Measurements from ENCODE around the gene MED14.

Gene MED14

DNA sequence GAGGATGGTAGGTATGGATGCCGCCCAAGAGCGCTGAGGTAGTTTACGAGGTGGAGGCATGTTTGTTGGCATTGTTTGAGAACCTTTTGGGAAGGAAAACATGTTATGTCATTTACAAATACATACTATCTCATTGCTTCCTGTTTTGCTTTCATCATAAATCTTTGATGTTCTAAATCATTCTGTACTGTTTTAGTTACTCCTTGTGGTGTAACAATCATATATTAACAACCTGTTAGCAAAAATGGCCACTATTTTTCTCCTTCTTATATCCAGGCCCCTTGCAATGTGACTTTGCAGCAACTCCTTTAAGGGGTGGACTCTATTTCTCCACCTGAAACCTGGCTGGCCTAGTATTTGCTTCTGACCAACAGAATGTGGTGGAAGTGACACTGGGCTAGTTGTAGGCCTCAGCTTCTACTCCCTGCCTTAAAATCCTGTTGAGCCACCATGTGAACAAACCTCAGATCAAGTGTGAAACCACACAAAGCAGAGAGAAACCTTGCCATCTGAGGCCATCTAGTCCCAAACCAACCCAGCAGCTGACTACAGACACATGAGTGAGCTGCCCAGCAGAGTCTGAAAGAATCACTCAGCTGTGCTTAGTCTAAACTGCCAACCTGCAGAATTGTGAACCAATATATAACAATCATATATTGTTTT, 72.1 kb downstream of the MED14 start:
- no peak for DNase-seq

DNA sequence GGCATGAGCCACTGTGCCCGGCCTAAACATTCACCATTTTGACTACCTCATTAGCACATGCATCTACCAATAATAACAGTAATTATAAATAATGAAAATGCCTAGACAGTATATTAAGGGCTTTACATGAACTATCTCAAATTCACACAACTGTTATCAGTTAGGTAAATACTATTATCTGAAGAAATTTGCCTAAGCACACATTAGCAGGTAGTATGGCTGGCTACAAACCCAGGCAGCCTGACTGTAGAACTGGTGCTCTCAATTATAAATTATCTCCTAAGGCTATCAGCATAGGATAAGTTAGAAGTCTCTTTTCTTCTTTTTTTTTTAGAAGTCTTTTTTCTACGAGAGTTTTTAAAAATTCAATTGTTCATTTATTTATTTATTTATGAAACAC, 73.9 kb downstream of the MED14 start:
- no peak for DNase-seq

DNA sequence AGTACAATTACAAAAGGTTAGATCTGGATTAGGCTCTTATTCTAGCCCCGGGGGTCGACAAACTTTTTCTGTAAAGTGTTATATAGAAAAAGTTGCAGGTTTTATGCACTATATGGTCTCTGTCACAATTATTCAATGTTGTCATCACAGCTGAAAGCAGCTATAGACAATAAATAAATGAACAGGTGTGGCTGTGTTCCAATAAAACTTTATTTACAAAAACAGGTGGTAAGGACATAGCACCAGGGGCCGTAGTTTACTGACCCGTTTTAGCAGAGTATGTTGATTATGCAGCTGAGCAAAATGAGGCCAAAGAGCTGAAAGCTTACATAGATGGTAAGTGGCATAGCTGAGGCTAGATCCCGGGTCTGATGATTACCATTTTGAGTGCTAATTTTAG, 75.0 kb downstream of the MED14 start:
- DNase-seq = no peak

DNA sequence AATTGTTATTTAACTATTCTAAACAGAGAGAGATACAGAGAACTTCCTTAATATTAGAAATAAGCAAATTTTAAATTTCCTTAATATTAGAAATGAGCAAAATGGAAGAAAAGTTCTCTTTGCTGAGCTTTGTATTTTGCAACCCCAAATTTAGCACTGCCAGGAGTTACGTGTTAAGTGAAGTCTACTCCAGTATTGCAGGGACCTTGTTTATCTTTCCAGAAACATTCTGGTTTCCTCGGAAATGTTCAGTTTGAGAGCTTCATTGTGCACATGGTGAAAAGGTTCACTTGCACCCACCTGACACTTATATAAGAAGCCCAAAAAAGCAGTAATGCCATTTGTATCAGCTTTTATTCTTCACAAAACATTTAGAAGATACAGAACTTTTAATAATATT, 81.8 kb downstream of the MED14 start:
- DNase-seq = no peak

DNA sequence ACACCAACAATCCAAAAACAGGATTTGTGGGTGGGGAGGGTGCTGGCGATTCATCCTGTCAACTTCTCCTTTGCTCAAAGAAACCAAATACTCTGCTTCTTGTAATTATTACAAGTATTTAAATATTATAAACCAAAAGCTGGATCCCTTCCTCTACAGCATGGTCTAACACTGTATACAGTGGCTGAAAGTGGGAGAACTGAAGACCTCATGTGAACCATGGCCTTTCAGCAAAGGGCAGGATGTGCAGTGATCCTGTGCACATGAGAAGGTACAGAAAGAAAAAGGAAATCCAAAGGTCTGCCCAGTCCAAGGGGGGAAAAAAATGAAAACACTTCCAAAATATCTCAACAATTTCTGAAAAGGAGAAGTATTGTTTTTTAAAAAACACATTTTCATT, 82.7 kb downstream of the MED14 start:
- no peak for DNase-seq

DNA sequence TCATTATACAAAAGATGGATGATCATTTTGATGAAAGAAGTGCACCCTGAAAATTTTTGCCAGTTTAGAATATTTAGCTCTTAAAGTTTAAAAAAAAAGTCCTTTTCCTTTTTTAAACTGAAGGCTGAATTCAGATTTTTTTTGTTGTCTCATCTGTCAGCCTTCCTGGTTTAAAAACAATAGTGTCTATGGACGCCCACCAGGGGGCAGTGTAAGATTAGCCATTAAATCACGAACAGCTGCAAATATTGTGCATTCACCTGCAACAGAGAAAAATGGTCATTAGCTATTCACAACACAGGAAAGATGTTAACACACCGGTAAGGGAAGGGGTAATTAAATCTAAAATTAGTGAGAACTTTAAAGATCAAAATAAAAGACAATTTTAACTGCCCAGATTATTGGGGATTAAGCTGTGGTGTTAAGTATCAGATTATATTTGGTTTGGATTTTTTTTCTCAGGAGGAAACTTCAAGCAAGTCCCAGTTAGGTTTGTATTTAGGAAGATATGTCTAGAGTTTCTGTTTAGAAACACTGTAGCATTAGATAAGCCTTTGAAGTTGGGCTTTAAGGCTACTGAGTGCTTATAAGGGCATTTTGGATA, 83.6 kb downstream of the MED14 start:
- DNase-seq = peak; percentile 50

DNA sequence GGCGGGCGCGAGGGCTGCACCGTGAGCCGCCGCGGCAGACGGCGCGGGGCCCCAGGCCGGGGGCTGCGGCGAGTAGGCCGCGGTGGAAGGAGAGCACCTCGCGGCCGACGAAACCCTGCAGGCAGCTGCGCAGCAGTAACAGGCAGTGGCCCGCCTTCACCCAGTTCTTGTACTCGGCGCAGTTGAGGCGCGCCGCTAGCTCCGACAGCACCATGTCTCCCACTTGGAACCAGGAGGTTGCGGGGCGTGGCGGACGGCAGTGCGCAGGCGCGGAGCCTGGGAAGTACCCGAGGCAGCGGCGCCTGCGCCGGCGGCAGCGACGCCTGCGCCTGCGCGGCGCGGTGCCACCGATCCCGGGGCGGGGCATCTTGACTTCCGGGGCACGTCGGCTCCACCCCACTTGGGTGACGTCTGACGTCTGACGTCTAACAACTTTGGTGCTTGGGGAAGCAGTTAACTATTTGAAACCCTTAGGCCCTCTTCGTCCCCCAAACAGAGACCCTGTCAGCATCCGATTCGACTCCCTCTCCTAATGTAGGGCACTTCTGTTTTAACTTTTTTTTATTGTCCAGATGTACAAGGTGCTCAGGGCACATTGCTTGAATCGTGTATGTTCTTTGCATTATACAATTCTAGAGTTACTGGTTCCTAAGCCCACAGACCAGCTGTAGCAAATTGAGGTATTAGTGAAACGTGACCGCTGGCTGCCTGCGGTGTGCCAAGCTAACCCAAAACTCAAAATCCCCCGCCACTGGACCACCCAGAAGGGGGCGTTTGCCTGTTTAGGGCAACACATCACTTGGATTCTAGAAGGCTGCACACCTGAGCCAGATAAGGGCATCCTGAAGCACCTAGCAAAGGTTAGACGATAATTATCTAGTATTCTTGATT, 87.8 kb downstream of the MED14 start, which contains the start of gene CXorf38:
TSS of gene CXorf38 (minus strand) at position 255 of the 891 bp plus-strand sequence. CDS start at position 214, 41 bp downstream.
- peak; percentile 91 for DNase-seq

DNA sequence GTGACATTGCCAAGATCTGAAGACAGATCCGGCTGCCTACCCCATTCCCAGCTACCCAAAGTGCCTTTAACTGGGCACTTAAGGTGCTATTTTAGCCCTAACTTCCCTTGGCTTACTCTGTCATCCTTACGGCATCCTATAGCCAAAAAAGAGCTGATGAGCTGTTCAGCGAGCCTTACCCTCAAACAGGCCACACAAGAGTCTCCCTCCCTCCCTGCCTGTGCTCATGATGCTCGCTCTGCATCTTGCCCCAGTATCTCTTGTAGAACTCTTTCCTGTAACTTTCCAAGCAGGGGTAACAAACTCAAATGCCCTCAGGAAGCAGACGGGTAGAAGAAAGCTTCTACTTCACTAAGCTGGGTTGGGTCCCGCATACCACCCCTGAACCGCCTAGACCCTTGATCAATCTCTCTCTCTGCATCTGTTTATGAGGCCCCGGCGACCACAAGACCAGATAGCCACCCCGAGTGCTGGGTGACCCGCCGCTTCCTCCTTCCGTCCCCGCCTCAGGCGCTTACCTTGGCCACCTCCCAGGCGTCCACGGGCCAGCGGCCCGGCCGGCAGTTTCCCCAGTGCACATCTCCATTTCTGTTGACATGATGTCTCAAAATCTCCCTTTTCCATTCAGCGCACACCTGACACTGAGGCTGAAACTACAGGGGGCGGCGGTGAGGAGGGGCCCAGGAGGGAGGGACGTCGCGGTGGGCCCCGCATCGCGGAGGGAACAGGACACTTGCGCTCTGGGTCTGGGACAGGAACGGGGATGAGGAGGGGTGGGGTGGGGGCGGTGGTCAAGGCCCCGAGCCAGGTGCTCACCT, 88.6 kb downstream of the MED14 start:
- no peak for DNase-seq

DNA sequence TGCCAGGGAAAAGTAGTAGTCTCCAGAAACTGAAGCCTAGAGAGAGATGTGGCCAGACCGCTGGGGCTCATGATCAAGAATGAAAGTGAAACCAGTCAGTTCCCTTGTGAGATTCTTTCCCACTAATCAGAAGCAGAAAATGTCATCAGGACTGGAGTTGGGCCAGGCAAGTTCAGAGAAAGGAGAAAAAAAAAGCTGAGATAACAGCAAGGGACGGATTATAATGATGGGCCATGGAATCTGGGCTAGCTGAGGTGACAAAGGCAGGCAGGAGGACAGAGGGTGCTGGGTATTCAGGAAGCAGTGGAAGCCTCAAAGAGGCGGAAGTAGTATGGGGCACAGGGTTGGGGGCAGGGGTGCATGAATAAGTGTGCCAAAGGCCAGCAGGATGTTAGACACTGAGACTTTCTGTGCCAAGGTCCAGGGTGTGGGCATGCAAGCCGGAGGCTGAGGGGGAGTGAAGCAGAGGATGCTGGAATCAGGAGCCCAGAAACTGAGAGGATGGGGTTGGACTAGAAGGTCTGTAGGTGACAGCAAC, 90.5 kb downstream of the MED14 start:
- no peak for DNase-seq

DNA sequence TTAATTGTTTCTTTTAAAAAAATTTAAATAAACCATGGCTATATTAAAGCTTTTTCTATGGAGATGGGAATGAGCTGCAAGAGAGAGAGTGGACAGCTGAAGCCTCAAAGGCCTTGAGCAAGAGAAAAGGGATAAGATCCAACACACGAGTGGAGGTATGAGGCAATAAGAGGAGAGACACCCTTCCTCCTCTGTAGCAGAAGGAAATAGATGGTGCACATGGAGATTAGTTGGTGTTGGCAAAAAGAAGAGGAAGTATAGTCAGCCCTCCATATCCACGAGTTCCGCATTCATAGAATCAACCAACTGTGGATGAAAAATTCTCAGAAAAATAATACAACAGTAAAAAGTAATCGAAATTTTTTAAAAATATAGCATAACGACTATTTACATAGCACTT, 91.2 kb downstream of the MED14 start:
- no peak for DNase-seq

DNA sequence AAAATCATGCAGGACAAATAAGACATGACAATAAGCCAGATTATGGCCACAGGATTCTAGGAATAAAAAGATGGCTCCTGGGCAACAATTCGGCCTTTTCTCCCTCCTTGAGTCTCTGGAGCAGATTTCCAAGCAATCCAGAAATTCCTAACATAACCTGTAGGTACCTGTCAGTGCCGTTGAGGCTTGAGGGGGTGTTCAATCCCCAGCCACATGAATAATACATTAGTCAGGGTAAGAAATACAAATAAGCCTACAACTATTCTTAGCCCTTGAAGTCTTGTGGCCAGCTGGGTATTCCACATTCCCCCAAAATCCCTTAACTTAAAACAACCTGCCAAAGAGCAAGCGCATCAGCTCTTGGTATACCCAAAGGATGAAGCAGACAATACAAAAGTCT, 97.7 kb downstream of the MED14 start:
- no peak for DNase-seq

DNA sequence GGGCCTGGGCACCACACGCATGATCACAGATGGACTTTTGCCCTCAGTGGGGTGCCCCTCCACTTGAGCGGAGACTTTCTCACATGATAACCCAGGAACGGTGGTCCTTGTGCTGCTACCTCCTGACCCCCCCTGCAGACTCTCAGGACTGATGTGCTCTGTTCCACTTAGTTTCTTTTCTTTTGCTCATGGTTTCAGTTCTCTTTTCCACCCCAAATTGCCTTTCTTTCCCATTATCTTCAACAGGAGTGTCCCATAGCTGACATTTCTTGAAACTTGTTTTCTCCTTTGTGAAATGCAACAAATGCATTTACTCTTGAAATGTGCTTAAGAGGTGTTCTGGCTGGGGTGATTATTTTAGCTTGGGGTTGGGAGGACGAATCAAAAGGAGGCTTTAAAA, 103.1 kb downstream of the MED14 start:
- no peak for DNase-seq

DNA sequence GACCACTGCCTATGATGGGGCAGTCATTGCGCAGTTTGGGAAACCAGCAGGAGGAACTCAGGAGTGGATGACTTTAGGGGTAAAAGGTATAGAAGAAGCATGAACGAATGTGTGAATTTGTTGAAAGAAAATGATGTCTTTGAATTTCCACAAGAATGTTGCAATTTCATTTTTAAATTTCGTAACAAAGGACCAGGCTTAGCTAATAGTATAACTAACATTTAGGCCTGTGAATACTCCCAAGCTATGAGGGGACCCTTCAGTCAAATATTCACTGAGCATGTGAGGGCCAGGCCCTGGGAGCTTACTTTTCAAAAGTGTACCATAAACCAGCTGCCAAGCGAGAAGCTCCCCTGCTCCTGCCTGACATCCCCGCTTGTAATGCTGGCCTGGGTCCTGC, 106.8 kb downstream of the MED14 start:
- no peak for DNase-seq

DNA sequence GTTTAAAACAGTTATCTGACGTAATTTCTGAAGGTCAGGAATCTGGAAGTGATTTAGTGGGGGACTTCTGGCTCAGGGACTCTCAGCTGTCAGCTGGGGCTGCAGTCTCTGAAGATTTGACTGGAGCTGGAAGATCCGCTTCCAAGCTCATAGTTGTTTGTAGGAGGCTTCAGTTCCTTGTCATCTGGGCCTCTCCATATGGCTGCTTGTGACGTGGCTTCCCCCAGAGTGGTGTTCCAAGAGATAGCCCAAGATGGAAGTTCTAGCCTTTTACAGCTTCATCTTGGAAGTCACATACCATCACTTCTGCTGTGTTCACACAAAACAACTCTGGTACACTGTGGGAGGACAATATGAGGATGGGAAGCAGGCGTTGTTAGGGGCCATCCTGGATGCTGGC, 110.0 kb downstream of the MED14 start:
- DNase-seq = no peak

DNA sequence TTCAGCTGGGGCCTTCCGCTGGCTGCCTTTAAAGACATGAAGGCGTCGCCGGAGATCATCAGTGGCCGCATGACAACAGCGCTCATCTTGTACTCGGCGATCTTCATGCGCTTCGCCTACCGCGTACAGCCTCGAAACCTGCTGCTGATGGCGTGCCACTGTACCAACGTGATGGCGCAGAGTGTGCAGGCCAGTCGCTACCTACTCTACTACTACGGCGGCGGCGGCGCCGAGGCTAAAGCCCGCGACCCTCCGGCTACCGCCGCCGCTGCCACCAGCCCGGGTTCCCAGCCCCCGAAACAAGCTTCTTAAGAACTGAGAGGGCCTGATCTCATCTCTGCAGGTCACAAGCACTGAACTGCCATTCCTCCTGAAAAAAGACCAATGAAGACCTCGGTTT, 111.7 kb downstream of the MED14 start:
- no peak for DNase-seq

DNA sequence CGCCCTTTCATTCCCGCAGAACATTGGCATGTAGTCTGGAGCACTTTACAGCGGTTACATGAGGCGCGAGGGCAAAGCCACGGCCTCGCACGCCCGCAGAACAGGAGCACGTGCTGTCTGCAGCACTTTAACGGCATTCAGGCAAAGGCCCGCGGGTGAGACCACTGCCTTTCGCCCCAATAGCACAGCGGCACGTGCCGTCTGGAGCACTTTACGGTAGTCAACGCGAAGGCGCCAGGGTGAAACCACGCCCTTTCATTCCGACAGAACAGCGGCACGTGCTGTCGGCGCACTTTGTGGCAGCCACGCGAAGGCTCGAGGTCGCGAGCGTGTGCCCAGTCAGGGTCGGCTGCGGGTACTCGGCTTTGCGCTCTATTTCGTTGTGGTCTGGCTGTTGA, 112.2 kb downstream of the MED14 start, which contains the start of gene MPC1L:
TSS of gene MPC1L (plus strand) at position 290 of the 398 bp plus-strand sequence. CDS start 138 bp downstream, outside the sequence.
- DNase-seq = no peak

DNA sequence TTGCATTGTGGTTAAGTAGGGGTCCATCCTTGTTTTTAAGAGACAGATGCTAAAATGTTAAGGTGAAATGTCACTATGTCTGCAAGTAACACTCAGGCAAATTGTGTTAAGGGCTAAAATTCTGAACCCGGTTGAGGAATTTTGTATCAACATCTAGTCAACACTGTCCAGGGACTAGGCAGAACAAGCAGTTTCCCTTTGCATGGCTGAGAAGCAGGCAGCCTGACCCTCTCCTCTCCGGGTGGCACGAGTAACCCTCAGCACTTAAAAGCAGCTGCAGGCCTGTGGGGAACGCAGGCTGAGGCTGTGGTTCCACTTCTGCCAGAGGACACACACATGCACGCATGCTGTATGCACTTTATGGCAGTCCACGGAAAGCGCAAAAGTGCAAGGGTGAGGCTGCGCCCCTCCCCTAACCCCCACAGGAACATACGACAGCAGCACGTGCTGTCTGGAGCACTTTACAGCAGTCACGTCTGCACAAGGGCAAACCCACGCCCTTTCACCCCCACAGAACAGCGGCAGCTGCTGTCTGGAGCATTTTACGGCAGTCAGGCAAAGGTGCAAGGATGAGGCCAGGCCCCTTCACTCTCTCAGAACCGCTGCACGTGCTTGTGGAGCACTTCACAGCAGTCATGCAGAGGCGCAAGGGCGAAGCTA, 112.7 kb downstream of the MED14 start:
- DNase-seq = no peak

DNA sequence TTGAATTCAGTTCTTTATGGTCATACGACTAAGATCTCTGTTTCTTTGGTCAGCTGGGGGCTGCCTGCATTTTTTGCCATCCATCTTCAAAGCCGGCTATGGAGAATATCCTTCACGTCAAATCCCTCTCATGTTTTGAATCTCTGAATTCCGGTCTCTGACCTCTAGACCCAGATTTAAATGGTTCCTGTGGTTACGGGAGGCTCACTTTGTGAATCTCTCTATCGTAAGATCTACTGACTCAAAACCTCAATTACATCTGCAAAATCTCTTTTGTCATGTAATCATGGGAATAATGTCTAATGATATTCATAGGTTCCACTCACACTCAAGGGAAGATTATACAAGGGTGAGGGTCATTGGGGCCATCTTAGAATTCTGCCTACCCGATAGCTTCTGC, 117.8 kb downstream of the MED14 start:
- no peak for DNase-seq

DNA sequence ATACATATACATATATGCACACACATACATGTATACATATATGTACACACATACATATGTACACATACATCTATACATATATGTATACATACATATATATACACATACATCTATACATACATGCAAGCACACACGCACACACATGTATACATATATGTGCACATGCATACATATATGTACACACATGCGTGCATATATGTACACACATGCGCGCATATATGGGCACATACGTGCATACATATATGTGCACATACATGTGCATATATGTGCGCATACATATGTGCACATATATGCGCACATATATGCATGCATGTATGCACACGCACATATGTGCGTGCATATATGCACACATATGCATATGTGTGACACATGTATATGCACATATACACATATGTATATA, 119.4 kb downstream of the MED14 start:
- DNase-seq = no peak

DNA sequence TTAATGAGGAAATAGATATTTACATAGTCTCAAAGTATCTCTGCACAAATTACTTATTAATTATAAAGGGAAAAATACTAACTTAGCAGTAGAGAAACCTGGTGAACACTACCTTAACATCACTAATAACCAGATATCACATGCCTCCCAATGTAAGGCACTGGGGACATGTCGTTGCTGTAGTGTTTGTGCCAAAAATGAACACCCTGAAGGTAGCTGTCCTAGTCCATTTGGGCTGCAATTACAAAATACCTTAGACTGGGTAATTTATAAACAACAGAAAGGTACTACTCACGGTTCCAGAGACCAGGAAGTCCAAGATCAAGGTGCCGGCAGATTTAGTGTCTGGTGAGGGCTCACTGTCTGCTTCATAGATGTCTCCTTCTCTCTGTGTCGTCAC, 122.8 kb downstream of the MED14 start:
- DNase-seq = no peak

DNA sequence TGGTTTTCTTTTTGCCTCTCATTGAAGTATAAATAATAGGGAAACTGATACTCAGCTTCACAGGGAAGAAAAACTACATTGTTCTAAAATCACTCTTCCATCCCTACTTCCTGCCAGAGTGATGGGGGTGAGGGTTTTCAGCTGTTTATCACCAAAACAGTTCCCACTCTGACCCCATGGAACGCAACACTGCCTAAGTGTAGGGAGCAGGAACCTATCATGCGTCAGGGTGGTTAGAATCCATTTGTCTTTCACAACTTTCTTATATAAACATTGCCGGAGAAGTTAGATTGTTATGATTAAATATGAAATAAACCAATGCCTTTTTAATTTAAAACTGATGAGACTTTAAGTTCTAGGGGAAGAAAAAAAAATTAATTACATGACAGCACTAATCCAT, 128.0 kb downstream of the MED14 start:
- no peak for DNase-seq

DNA sequence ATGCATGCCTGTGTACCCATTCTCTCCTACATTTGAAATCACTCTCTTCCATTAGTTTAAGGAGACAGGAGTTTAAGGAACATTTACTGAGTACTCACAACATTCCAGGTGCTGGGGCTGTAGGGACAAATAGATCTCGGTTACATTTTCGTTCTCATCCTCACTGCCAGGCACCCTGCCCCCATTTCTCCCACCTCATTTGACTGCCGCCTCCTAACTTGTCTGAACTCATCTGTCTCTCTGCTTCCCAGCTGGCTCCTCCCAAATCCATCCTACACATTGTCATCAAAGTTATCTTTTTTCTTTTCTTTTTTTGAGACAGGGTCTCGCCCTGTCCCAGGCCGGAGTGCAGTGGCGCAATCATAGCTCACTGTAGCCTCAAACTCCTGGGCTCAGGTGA, 131.9 kb downstream of the MED14 start:
- no peak for DNase-seq

Data from NCI-H1092 (cell line).